ENCODE measurements around the gene SLC38A9.
A peak's percentile ranks its signal among the peaks of the same experiment; 100 is the strongest.

SLC38A9 gene

DNA sequence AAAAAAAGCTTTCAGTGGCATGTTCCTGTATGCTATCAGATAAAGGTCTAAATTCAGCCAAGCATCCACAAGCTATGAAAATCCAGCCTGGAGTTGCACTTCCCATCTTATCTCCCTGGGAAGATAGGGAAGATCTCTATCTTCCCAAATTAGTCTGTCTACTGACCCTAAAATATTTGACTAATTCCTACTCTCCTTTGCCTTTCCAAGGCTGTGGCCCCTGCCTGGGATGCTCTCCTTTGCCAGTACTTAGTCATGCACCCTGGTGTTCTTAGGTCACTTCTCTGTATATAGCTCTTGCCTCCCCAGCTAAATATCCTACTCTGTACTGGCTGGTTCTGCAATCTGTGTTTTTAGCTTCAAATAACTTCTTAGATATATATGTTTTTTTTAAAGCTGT, 133.4 kb downstream of the SLC38A9 start:
- TF ChIP-seq, protein P1, sequence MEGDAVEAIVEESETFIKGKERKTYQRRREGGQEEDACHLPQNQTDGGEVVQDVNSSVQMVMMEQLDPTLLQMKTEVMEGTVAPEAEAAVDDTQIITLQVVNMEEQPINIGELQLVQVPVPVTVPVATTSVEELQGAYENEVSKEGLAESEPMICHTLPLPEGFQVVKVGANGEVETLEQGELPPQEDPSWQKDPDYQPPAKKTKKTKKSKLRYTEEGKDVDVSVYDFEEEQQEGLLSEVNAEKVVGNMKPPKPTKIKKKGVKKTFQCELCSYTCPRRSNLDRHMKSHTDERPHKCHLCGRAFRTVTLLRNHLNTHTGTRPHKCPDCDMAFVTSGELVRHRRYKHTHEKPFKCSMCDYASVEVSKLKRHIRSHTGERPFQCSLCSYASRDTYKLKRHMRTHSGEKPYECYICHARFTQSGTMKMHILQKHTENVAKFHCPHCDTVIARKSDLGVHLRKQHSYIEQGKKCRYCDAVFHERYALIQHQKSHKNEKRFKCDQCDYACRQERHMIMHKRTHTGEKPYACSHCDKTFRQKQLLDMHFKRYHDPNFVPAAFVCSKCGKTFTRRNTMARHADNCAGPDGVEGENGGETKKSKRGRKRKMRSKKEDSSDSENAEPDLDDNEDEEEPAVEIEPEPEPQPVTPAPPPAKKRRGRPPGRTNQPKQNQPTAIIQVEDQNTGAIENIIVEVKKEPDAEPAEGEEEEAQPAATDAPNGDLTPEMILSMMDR (conservative IDR thresholded peaks at IDR 0.05), result no peak
- peak overlapping the region; percentile 95; the same call in 1 of the 2 replicates for H3K27ac ChIP-seq

GRCh38 chr5:55577353-55578060, 134.6 kb downstream of the SLC38A9 start:
- TF ChIP-seq, protein P1 (conservative IDR thresholded peaks at IDR 0.05), result no peak
- peak overlapping the region; percentile 95 for H3K27ac ChIP-seq

GRCh38 chr5:55576661-55577060, 135.5 kb downstream of the SLC38A9 start:
- H3K27ac ChIP-seq, result peak overlapping the region; percentile 95
- TF ChIP-seq, protein P1 (conservative IDR thresholded peaks at IDR 0.05), result no peak
